TTC549 (cell line): ENCODE results near the gene MECP2.
"Not testable (repeated sequence)": the region's sequence is repeated elsewhere in the genome, so short reads cannot be mapped to it uniquely, and the experiment has no call there.

Experiments
- FAIRE-seq: peaks from 2 replicates; lab custom pipeline; 2012; peaks lifted over from hg19 to GRCh38; lab: Jason Lieb, UNC

MECP2 gene

DNA sequence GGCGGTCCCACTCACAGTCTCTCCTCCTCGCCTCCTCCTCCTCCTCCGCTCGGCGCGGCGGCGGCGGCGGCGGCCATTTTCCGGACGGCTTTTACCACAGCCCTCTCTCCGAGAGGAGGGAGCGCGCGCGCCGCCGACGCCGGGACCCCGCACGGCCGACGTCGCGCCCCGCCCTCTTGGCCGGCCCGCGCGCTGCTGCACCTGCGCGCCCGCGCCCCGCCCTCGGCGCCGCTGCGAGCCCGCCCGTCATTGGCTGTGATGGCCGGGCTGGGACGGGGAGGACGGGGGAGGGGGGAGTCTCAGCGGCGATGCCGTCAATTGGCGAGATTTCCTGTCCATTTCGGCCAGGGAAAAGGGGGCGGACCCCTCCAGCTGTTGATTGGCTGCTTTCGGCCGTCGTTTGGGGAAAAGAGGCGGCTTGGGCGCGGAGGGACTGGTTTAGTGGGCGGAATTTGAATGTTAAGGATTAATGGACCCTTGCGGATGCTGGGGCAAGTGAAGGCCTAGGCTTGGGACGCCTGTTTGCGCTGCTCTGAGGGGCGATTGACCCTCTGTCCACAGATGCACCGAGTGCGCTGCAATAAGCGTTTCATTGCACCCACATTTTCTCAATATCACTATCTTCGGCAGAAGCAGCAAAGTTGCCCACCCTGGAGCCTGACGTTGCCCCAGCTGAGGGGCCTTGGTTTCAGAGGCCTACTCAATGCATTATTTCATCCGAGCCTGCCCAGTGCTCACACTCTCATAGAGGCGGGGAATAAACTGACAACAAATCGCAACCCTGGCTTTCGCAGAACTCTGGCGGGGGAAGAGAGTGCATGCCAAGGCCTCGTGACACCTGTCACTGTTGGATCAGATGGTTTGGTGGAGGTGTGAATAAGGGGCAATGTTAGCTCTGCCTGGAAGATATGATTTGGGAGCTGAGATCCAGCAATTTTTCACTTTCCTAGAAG is at the start of gene MECP2:
Gene MECP2 (minus strand): TSS at position 129 of the 953 bp plus-strand sequence.
- FAIRE-seq, result no peak

DNA sequence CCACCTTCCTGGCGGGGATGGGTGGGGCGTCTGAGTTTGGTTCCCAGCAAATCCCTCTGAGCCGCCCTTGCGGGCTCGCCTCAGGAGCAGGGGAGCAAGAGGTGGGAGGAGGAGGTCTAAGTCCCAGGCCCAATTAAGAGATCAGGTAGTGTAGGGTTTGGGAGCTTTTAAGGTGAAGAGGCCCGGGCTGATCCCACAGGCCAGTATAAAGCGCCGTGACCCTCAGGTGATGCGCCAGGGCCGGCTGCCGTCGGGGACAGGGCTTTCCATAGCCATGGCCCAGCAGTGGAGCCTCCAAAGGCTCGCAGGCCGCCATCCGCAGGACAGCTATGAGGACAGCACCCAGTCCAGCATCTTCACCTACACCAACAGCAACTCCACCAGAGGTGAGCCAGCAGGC is 46.5 kb upstream of the MECP2 start, which contains the start of gene OPN1LW:
Gene OPN1LW (plus strand): TSS at position 234 of the 400 bp plus-strand sequence. CDS start 41 bp downstream, at position 275.
- FAIRE-seq, result not testable (repeated sequence)

GRCh38 chrX:154142950-154143745 is 45.6 kb upstream of the MECP2 start:
- no peak for FAIRE-seq

GRCh38 chrX:154142386-154142785 is 44.9 kb upstream of the MECP2 start:
- FAIRE-seq, result no peak

- no peak for FAIRE-seq
Measured at GRCh38 chrX:154140742-154141141, 43.2 kb upstream of the MECP2 start.

DNA sequence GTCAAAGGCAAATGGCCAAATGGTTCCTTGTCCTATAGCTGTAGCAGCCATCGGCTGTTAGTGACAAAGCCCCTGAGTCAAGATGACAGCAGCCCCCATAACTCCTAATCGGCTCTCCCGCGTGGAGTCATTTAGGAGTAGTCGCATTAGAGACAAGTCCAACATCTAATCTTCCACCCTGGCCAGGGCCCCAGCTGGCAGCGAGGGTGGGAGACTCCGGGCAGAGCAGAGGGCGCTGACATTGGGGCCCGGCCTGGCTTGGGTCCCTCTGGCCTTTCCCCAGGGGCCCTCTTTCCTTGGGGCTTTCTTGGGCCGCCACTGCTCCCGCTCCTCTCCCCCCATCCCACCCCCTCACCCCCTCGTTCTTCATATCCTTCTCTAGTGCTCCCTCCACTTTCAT is 42.7 kb upstream of the MECP2 start:
- FAIRE-seq, result no peak

DNA sequence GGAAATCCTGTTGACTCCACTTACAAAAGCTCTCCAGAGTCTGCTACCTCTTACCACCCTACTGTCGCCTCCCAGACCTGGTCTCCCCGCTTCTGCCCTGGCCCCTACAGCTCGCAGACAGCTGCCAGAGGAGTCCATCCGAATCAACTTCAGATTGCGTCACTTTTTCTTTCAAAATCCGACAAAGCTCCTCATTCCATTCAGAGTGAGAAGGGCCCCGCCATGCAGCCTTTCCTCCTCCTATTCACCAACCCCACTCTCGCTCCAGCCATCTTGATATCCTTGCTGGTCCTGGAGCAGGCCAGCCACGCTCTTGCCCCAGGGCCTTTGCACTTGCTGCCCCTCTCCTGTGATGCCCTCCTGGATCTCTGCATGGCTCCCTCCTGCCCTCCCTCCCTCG is 41.3 kb upstream of the MECP2 start:
- no peak for FAIRE-seq

GRCh38 chrX:154136627-154137161 is 39.2 kb upstream of the MECP2 start:
- FAIRE-seq, result no peak

GRCh38 chrX:154135458-154136229 is 38.1 kb upstream of the MECP2 start:
- no peak for FAIRE-seq

DNA sequence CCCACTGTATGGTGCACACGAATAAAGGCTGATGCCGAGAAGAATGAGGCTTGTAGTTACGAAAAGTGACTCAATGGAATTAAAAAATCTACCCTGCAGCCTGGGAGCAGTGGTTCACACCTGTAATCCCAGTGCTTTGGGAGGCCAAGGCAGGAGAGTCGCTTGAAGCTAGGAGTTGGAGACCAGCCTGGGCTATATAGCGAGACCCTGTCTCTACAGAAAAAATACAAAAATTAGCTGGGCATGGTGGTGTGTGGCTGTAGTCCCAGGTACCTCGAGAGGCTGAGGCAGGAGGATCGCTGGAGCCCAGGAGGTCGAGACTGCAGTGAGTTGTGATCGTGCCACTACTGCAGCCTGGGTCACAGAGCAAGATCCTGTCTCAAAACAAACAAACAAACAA is 34.8 kb upstream of the MECP2 start:
- no peak for FAIRE-seq

GRCh38 chrX:154131955-154132354 is 34.4 kb upstream of the MECP2 start:
- FAIRE-seq, result no peak

DNA sequence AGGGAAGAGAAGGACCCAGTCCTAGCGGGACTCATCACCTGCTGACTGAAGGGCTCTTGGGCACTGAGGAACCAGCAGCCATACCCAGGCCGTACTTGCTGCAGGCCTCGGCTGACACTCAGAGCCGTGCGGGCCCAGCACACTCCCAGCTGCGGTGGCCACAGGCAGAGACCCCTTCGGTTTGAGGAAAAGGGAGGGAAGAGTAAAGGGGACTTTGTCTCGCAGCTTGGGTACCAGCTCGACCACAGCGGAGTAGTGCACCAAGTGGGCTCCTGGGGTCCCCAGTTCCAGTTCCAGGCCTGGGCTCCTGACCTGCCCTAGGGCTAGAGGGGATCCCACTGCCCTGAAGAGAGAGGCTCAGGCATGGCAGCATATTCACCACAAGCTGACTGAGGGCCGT is 28.6 kb upstream of the MECP2 start:
- no peak for FAIRE-seq

GRCh38 chrX:154125391-154126040 is 28.0 kb upstream of the MECP2 start:
- FAIRE-seq, result no peak

GRCh38 chrX:154123241-154124219 is 26.0 kb upstream of the MECP2 start:
- no peak for FAIRE-seq

- no peak for FAIRE-seq
Measured at GRCh38 chrX:154121961-154122360, 24.4 kb upstream of the MECP2 start.

DNA sequence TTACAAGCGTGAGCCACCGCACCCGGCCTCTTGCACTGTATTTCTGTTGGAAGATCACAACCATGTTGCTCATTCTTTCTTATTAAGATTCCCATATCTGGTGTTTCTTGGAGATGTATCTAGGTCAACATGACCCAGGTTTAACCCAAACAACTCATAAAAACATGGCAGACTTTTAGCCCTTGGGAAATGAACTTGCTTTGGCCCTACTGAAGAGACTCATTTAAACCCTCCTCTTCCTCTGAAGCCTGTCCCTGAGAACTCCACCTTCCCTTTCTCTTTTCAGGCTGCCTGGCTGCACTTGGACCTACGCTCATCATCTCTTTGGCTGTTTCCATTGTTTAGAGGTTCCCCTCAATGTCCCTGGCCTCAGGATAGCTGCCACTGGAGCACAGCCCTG is 23.7 kb upstream of the MECP2 start:
- no peak for FAIRE-seq

- FAIRE-seq, result no peak
Measured at GRCh38 chrX:154120567-154120966, 23.1 kb upstream of the MECP2 start.

DNA sequence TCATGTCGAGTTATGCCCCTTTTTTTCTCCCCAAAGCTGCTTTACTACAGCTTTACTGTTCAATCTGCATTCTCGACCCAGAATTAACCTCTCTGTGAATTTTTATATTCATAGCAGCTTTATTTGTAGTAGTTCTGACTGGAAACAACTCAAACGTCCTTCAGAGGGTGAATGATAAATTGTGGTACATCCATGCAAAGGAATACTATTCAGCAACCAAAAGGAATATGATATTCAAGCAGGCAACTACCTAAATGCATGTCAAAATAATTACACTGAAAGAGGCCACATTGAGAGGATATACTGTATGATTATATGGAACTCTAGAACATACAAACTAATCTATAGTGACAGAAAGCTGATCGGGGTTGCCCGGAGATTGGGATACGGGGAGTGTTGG is 20.0 kb upstream of the MECP2 start:
- no peak for FAIRE-seq

- no peak for FAIRE-seq
Measured at GRCh38 chrX:154116426-154117211, 19.1 kb upstream of the MECP2 start.
